HG02852 (cell line): ENCODE measurements around the gene PCDHGA6.
A peak's percentile ranks its signal among the peaks of the same experiment; 100 is the strongest.

Experiments used
- ATAC-seq: cut with Tn5 transposase; IDR thresholded peaks from one replicate; pipeline ENCODE4 v1.9.1; 2021; ENCODE audit warnings: mild to moderate bottlenecking, moderate library complexity; ENCODE audit not compliant: unreplicated experiment

PCDHGA6 gene

GRCh38 chr5:141419074-141419880, 45.6 kb downstream of the PCDHGA6 start:
- no peak for ATAC-seq

GRCh38 chr5:141420855-141421488, 47.3 kb downstream of the PCDHGA6 start, which contains the start of gene PCDHGA11:
Gene PCDHGA11 (plus strand): TSS chr5:141421051. CDS start chr5:141421228, 177 bp downstream.
- ATAC-seq = peak; percentile 43

- ATAC-seq = no peak
Measured at GRCh38 chr5:141421489-141421855, 47.8 kb downstream of the PCDHGA6 start.

- no peak for ATAC-seq
Measured at GRCh38 chr5:141422742-141423291, 49.1 kb downstream of the PCDHGA6 start.

- no peak for ATAC-seq
Measured at GRCh38 chr5:141427783-141428426, 54.2 kb downstream of the PCDHGA6 start.
